A549 (cell line): ENCODE measurements around the gene GRIK1. TPM values are rescaled to one million over a fixed set of nuclear protein-coding genes. Genes with fewer than 3 reads are reported as not detected.

Experiments used
- ATAC-seq, 2 experiments: fragments of 200-7000 bp in 1 of 2; fragments of >200 bp in 1 of 2; cut with Nextera tagmentation in 1 of 2; cut with Tn5 transposase in 1 of 2; 3 replicates each; pipeline versions ENCODE4 v1.8.0 to v1.9.1; 2018 to 2020; ENCODE audit warnings: mild to moderate bottlenecking in 1 of 2, moderate library complexity in 1 of 2
- CTCF ChIA-PET: fragments of 300-600 bp; sonication (Branson Sonifier 250); formaldehyde crosslinking; extraction: SDS; loops from one replicate; lab custom pipeline; 2021; ENCODE audit warnings: antibody characterized with exemption, inconsistent platforms; lab: Yijun Ruan, JAX
- POLR2A ChIA-PET: fragments of 350-600 bp; formaldehyde crosslinking; extraction: SDS; loops from one replicate; lab custom pipeline; 2021; ENCODE audit warnings: antibody characterized with exemption, inconsistent platforms; lab: Yijun Ruan, JAX
- DNase-seq, 2 experiments: peaks; one replicate each; pipeline versions ENCODE4 v3.0.0 to v3.0.0-alpha.2; 2011 to 2016; ENCODE audit warnings: low read depth in 1 of 2, low spot score in 1 of 2
- FAIRE-seq: peaks from 2 replicates; lab custom pipeline; 2011; peaks lifted over from hg19 to GRCh38; lab: Jason Lieb, UNC
- H3K27ac ChIP-seq, 2 experiments: fragments of >200 bp; sonication (Bioruptor Twin); formaldehyde crosslinking; 3 replicates each; pipeline ENCODE4 v1.5.1; 2016 to 2017
- H3K4me1 ChIP-seq: fragments of >200 bp; sonication (Bioruptor Twin); formaldehyde crosslinking; 3 replicates; pipeline ENCODE4 v1.6.1; 2016
- H3K4me2 ChIP-seq: fragments of >200 bp; sonication (Bioruptor Twin); formaldehyde crosslinking; 3 replicates; pipeline ENCODE4 v1.6.1; 2016
- H3K4me3 ChIP-seq: fragments of >200 bp; sonication (Bioruptor Twin); formaldehyde crosslinking; 3 replicates; pipeline ENCODE4 v1.5.1; 2016
- H3K9me3 ChIP-seq: fragments of >200 bp; sonication (Bioruptor Twin); formaldehyde crosslinking; 3 replicates; pipeline ENCODE4 v1.6.1; 2016
- BHLHE40 ChIP-seq: IDR thresholded peaks from 2 replicates; pipeline ENCODE4 v1.6.1; 2012; ENCODE audit warnings: low read depth, low read length, inconsistent platforms
- CEBPB ChIP-seq, 2 experiments: fragments of >200 bp in 1 of 2; sonication (Bioruptor Twin) in 1 of 2; formaldehyde crosslinking in 1 of 2; IDR thresholded peaks; 2 replicates each; pipeline ENCODE4 v1.6.1; 2012 to 2016
- CHD4 ChIP-seq: fragments of 200-600 bp; sonication (generic); IDR thresholded peaks from 2 replicates; pipeline ENCODE4 v1.6.1; 2016; ENCODE audit warnings: antibody characterized with exemption, mild to moderate bottlenecking, borderline replicate concordance
- CTCF ChIP-seq: fragments of >200 bp; sonication (Bioruptor Twin); formaldehyde crosslinking; IDR thresholded peaks from 3 replicates; pipeline ENCODE4 v1.5.1; 2016
- EHF ChIP-seq: fragments of 250-450 bp; sonication (Bioruptor Pico); IDR thresholded peaks from 2 replicates; pipeline ENCODE4 v1.5.0; 2020; ENCODE audit warnings: mild to moderate bottlenecking
- EP300 ChIP-seq, 2 experiments: fragments of >200 bp; sonication (Bioruptor Twin); formaldehyde crosslinking; IDR thresholded peaks; 2 replicates in 1 of 2; 3 replicates in 1 of 2; pipeline ENCODE4 v1.6.1; 2016 to 2017
- ESRRA ChIP-seq: fragments of 150-350 bp; IDR thresholded peaks from 2 replicates; pipeline ENCODE4 v1.6.1; 2014; ENCODE audit warnings: mild to moderate bottlenecking, low read length, borderline replicate concordance
- HES2 ChIP-seq: fragments of >200 bp; sonication (Bioruptor Twin); formaldehyde crosslinking; IDR thresholded peaks from 2 replicates; pipeline ENCODE4 v1.6.1; 2016
- HOXB13 ChIP-seq: fragments of 250-450 bp; sonication (Bioruptor Pico); IDR thresholded peaks from 2 replicates; pipeline ENCODE4 v1.5.0; 2020; ENCODE audit warnings: low read depth, mild to moderate bottlenecking, moderate library complexity
- JUN ChIP-seq, 2 experiments: fragments of >200 bp; sonication (Bioruptor Twin); formaldehyde crosslinking; IDR thresholded peaks; 2 replicates in 1 of 2; 3 replicates in 1 of 2; pipeline ENCODE4 v1.6.1; 2016 to 2017
- KDM5A ChIP-seq: fragments of 200-600 bp; sonication (generic); IDR thresholded peaks from 2 replicates; pipeline ENCODE4 v1.6.1; 2016; ENCODE audit warnings: antibody characterized with exemption, mild to moderate bottlenecking
- NPAS2 ChIP-seq: fragments of 250-450 bp; sonication (Bioruptor Pico); IDR thresholded peaks from 2 replicates; pipeline ENCODE4 v1.8.0; 2022; ENCODE audit warnings: mild to moderate bottlenecking, moderate library complexity, borderline replicate concordance
- NR3C1 ChIP-seq: fragments of >200 bp; sonication (Bioruptor Twin); formaldehyde crosslinking; IDR thresholded peaks from 3 replicates; pipeline ENCODE4 v1.6.1; 2017
- REST ChIP-seq: fragments of 200-600 bp; sonication (generic); IDR thresholded peaks from 2 replicates; pipeline ENCODE4 v1.6.1; 2016; ENCODE audit warnings: antibody characterized with exemption, mild to moderate bottlenecking, moderate library complexity
- RNF2 ChIP-seq: fragments of 200-600 bp; sonication (generic); IDR thresholded peaks from 2 replicates; pipeline ENCODE4 v1.6.1; 2016; ENCODE audit warnings: low read depth, mild to moderate bottlenecking, antibody characterized with exemption, moderate library complexity, borderline replicate concordance
- TP53 ChIP-seq: fragments of 250-450 bp; sonication (Bioruptor Pico); IDR thresholded peaks from 2 replicates; pipeline ENCODE4 v1.5.0; 2021; ENCODE audit warnings: mild to moderate bottlenecking, moderate library complexity
- ZNF302 ChIP-seq: fragments of 250-450 bp; sonication (Bioruptor Pico); IDR thresholded peaks from 2 replicates; pipeline ENCODE4 v1.9.0; 2021; ENCODE audit warnings: inconsistent platforms, mild to moderate bottlenecking, moderate library complexity
- WGBS: methylation state at CpG from one replicate; pipeline ENCODE4 v1.1.6; 2017; ENCODE audit errors: missing lambda C conversion rate; 5-methylcytosine and 5-hydroxymethylcytosine counted together
- polyA minus RNA-seq: library from RNA; depleted of rRNA, polyadenylated mRNA; stranded (reverse); fragments of >200 nt; gene quantifications from 2 replicates; pipeline ENCODE4 v1.2.3, GENCODE V29; 2011; rRNA and poly(A)+ RNA removed
- polyA plus RNA-seq, 4 experiments: library from polyadenylated mRNA; depleted of rRNA in 3 of 4; stranded (reverse); fragments of >200 nt; fragmentation: RNase III in 1 of 4; extraction: RNeasy Plus Mini Kit Qiagen cat#74134 plus additional on column Dnase treatment in 1 of 4; gene quantifications; 2 replicates in 3 of 4; 3 replicates in 1 of 4; pipeline ENCODE4 v1.2.3, GENCODE V29; 2011 to 2017
- TF ChIP-seq, protein P1 (sequence below): fragments of >200 bp; sonication (Bioruptor Twin); formaldehyde crosslinking; IDR thresholded peaks from 3 replicates; pipeline ENCODE4 v1.6.1; 2016
- TF ChIP-seq, protein P2 (sequence below): IDR thresholded peaks from 2 replicates; pipeline ENCODE4 v1.6.1; 2012; ENCODE audit warnings: low read depth, borderline replicate concordance

GRIK1 gene
- polyA plus RNA-seq (2011; rRNA removed) (not detected in 2 replicates), polyA plus RNA-seq (2017; fragmentation: RNase III; extraction: RNeasy Plus Mini Kit Qiagen cat#74134 plus additional on column Dnase treatment) (not detected in 3 replicates), polyA minus RNA-seq (not detected in 2 replicates)
- not detected in 2 replicates for polyA plus RNA-seq (2012; cell fraction: cytosol; rRNA removed)
- polyA plus RNA-seq (2012; cell fraction: nucleus; rRNA removed): not detected in 2 replicates

DNA sequence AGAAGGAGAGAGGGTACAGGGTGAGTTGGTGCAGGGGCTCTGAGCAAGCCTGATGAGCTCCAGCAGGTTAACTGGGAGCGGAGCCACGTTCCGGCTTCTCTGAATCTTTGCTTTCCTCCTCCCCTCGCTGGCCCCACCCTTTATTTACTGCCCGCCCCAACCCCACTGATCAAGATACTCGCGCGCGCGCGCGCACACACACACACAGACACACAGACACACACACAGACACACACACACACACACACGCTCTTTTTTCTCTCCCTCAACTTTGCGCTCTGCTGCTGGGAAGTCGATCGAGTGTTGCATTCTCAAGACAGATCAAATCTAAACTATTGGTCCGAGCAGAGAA lies at the start of gene GRIK1:
Gene GRIK1, minus strand, starts transcription at position 73 of the 352 bp plus-strand sequence.
- Histone ChIP-seq H3K4me1 (no peaks in the 10 kb centered on the region), H3K4me2 (no peak within 1 kb of the TSS), H3K9me3 (no peaks in the 10 kb centered on the region), H3K27ac (no peak within 1 kb of the TSS), H3K4me3 (no peak within 1 kb of the TSS)
- POLR2A ChIA-PET: no interaction called here
- TF ChIP-seq HES2 (no peak), NR3C1 (no peak), CEBPB (IDR thresholded peaks at IDR 0.05) (no peak), BHLHE40 (no peak), KDM5A (no peak), TP53 (no peak), ZNF302 (CRISPR knock-in tag) (no peak), JUN (IDR thresholded peaks at IDR 0.05) (no peak), EHF (CRISPR knock-in tag) (no peak), NPAS2 (no peak), CHD4 (no peak), EP300 (IDR thresholded peaks at IDR 0.05) (no peak), REST (no peak), HOXB13 (CRISPR knock-in tag) (no peak), ESRRA (no peak)
- TF ChIP-seq, protein P1, sequence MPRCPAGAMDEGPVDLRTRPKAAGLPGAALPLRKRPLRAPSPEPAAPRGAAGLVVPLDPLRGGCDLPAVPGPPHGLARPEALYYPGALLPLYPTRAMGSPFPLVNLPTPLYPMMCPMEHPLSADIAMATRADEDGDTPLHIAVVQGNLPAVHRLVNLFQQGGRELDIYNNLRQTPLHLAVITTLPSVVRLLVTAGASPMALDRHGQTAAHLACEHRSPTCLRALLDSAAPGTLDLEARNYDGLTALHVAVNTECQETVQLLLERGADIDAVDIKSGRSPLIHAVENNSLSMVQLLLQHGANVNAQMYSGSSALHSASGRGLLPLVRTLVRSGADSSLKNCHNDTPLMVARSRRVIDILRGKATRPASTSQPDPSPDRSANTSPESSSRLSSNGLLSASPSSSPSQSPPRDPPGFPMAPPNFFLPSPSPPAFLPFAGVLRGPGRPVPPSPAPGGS: no peak
- WGBS: 13% methylated on average over 11 of the region's 17 CpGs
- ATAC-seq (no peak), DNase-seq (no peak), FAIRE-seq (no peak)
- CTCF ChIA-PET: interaction anchor here (1.6 kb wide), 1 partner anchor 55 kb away, joined by 4 read pairs; no protein-coding TSS in a partner anchor

DNA sequence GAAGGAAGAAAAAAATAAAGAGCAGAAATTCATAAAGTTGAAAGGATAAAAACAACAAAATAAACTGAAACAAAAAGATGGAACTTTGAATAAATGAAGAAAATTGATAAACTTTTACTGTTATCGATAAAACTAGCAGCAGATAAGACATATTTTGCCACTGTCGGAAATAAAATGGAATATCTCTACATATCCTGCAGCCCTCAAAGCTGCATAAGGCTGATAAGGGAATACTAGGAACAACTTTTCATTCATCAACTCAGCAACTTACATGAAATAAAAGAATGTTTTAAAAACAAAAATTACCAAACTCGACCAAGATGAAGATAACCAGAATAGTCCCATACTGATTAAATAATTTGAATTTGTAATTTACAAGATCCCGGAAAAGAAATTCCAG lies 48.0 kb upstream of the GRIK1 start:
- FAIRE-seq (no peak), DNase-seq (no peak)
- H3K4me2 ChIP-seq: no peak overlapping the region
- H3K4me1 ChIP-seq: no peaks in the 10 kb centered on the region
- H3K9me3 ChIP-seq: no peaks in the 10 kb centered on the region
- ChIA-PET CTCF (no interaction called here), POLR2A (no interaction called here)
- whole genome bisulfite sequencing: 14% methylated on average over 4 of the region's 4 CpGs
- H3K4me3 ChIP-seq: no peak overlapping the region
- TF ChIP-seq, protein P2, sequence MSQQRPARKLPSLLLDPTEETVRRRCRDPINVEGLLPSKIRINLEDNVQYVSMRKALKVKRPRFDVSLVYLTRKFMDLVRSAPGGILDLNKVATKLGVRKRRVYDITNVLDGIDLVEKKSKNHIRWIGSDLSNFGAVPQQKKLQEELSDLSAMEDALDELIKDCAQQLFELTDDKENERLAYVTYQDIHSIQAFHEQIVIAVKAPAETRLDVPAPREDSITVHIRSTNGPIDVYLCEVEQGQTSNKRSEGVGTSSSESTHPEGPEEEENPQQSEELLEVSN: no peak
- no peak for TF ChIP-seq RNF2
- TF ChIP-seq, protein P1: no peak
- TF ChIP-seq CTCF: no peak
- TF ChIP-seq, all 56 proteins: peak for 0
- ATAC-seq: no peak
- no peak overlapping the region for H3K27ac ChIP-seq
